A549 (cell line): ENCODE results near the gene DCUN1D2.

Experiments used
- CHD4 ChIP-seq: fragments of 200-600 bp; sonication (generic); IDR thresholded peaks from 2 replicates; pipeline ENCODE4 v1.6.1; 2016; ENCODE audit warnings: antibody characterized with exemption, mild to moderate bottlenecking, borderline replicate concordance
- CTCF ChIP-seq: fragments of >200 bp; sonication (Bioruptor Twin); formaldehyde crosslinking; IDR thresholded peaks from 3 replicates; pipeline ENCODE4 v1.5.1; 2016
- EP300 ChIP-seq, 2 experiments: fragments of >200 bp; sonication (Bioruptor Twin); formaldehyde crosslinking; IDR thresholded peaks; 2 replicates in 1 of 2; 3 replicates in 1 of 2; pipeline ENCODE4 v1.6.1; 2016 to 2017
- JUNB ChIP-seq: fragments of >200 bp; sonication (Bioruptor Twin); formaldehyde crosslinking; IDR thresholded peaks from 2 replicates; pipeline ENCODE4 v1.6.1; 2016
- RAD21 ChIP-seq, 2 experiments: fragments of >200 bp in 1 of 2; sonication (Bioruptor Twin) in 1 of 2; formaldehyde crosslinking in 1 of 2; IDR thresholded peaks in 1 of 2; conservative IDR thresholded peaks in 1 of 2; 2 replicates in 1 of 2; 3 replicates in 1 of 2; pipeline ENCODE4 v1.6.1; 2012 to 2018; ENCODE audit warnings: inconsistent platforms in 1 of 2
- ZC3H11A ChIP-seq: fragments of 450-650 bp; IDR thresholded peaks from 2 replicates; pipeline ENCODE4 v1.6.1; 2014; ENCODE audit warnings: antibody characterized with exemption, mild to moderate bottlenecking
- ZSCAN20 ChIP-seq: fragments of 250-450 bp; sonication (Bioruptor Pico); IDR thresholded peaks from 2 replicates; pipeline ENCODE4 v1.8.0; 2022; ENCODE audit warnings: mild to moderate bottlenecking, moderate library complexity

GRCh38 chr13:113539176-113539575 lies 48.7 kb upstream of the DCUN1D2 start:
- TF ChIP-seq CTCF (no peak), ZC3H11A (no peak), ZSCAN20 (CRISPR knock-in tag) (no peak), RAD21 (conservative IDR thresholded peaks at IDR 0.05 in 1 of 2, IDR thresholded peaks at IDR 0.05 in 1 of 2) (no peak), EP300 (IDR thresholded peaks at IDR 0.05) (no peak), CHD4 (no peak), JUNB (no peak)
